ENCODE results near the gene FBXW4.

Gene FBXW4

GRCh38 chr10:101585841-101586240 lies 109.1 kb downstream of the FBXW4 start:
- Mint-ChIP-seq H3K4me3 (no peak overlapping the region), H3K27me3 (no peaks in the 10 kb centered on the region), H3K9me3 (no peaks in the 10 kb centered on the region), H3K27ac (no peak overlapping the region), H3K36me3 (peaks cover 8% of the 10 kb centered on the region), H3K4me1 (peaks cover 28% of the 10 kb centered on the region)
- no peak for DNase-seq
- CTCF ChIA-PET: interaction anchor here (2.1 kb wide), 1 partner anchor 15 kb away, joined by 7 read pairs; no protein-coding TSS in a partner anchor

GRCh38 chr10:101580486-101581399 lies 114.2 kb downstream of the FBXW4 start:
- CTCF ChIA-PET: interaction anchor here (0.7 to 2.1 kb wide), 4 partner anchors 10 to 201 kb away, joined by 3 to 10 read pairs (median 4); no protein-coding TSS in a partner anchor
- H3K27me3 Mint-ChIP-seq: no peaks in the 10 kb centered on the region

GRCh38 chr10:101579516-101579870 lies 115.5 kb downstream of the FBXW4 start:
- Mint-ChIP-seq H3K4me1 (no peaks in the 10 kb centered on the region), H3K36me3 (peaks cover 3% of the 10 kb centered on the region), H3K9me3 (no peaks in the 10 kb centered on the region), H3K27ac (no peak overlapping the region), H3K27me3 (no peaks in the 10 kb centered on the region), H3K4me3 (no peak overlapping the region)
- no peak for DNase-seq
- CTCF ChIA-PET: no interaction called here

More at GRCh38 chr10:101580486-101581399, 114.2 kb downstream of the FBXW4 start:
- Mint-ChIP-seq H3K4me1 (no peaks in the 10 kb centered on the region), H3K4me3 (no peak overlapping the region), H3K36me3 (peaks cover 6% of the 10 kb centered on the region), H3K9me3 (no peaks in the 10 kb centered on the region), H3K27ac (no peak overlapping the region)
- DNase-seq: no peak

GRCh38 chr10:101578803-101579515 lies 116.0 kb downstream of the FBXW4 start:
- Mint-ChIP-seq H3K27ac (no peak overlapping the region), H3K4me3 (no peak overlapping the region), H3K36me3 (peaks cover 3% of the 10 kb centered on the region), H3K4me1 (no peaks in the 10 kb centered on the region), H3K9me3 (no peaks in the 10 kb centered on the region), H3K27me3 (no peaks in the 10 kb centered on the region)
- no peak for DNase-seq
- CTCF ChIA-PET: interaction anchor here (1.0 kb wide), 2 partner anchors 8 to 24 kb away, joined by 3 to 5 read pairs; no protein-coding TSS in a partner anchor

- Mint-ChIP-seq H3K9me3 (no peaks in the 10 kb centered on the region), H3K4me1 (no peaks in the 10 kb centered on the region), H3K36me3 (no peaks in the 10 kb centered on the region), H3K27me3 (peaks cover 5% of the 10 kb centered on the region), H3K4me3 (no peak overlapping the region), H3K27ac (no peak overlapping the region)
- no peak for DNase-seq
- CTCF ChIA-PET: interaction anchor here (1.0 kb wide), 2 partner anchors 7 to 25 kb away, joined by 3 to 5 read pairs; no protein-coding TSS in a partner anchor
Observed at GRCh38 chr10:101578192-101578591, 116.8 kb downstream of the FBXW4 start.

GRCh38 chr10:101577121-101577871 lies 117.7 kb downstream of the FBXW4 start:
- Mint-ChIP-seq H3K9me3 (no peaks in the 10 kb centered on the region), H3K27ac (no peak overlapping the region), H3K4me3 (no peak overlapping the region), H3K4me1 (no peaks in the 10 kb centered on the region), H3K36me3 (no peaks in the 10 kb centered on the region), H3K27me3 (peaks cover 7% of the 10 kb centered on the region)
- CTCF ChIA-PET: no interaction called here
- no peak for DNase-seq

GRCh38 chr10:101576211-101576863 lies 118.6 kb downstream of the FBXW4 start:
- Mint-ChIP-seq H3K27ac (no peak overlapping the region), H3K27me3 (peaks cover 11% of the 10 kb centered on the region), H3K9me3 (no peaks in the 10 kb centered on the region), H3K4me3 (no peak overlapping the region), H3K4me1 (no peaks in the 10 kb centered on the region), H3K36me3 (no peaks in the 10 kb centered on the region)
- no peak for DNase-seq
- CTCF ChIA-PET: interaction anchor here (0.9 kb wide), 1 partner anchor 15 kb away, joined by 3 read pairs; no protein-coding TSS in a partner anchor

- no peak overlapping the region for H3K27ac Mint-ChIP-seq
- peaks cover 17% of the 10 kb centered on the region for H3K27me3 Mint-ChIP-seq
- H3K36me3 Mint-ChIP-seq: no peaks in the 10 kb centered on the region
- peaks cover 5% of the 10 kb centered on the region for H3K4me1 Mint-ChIP-seq
- H3K4me3 Mint-ChIP-seq: no peak overlapping the region
- DNase-seq: no peak
- CTCF ChIA-PET: interaction anchor here (0.5 to 0.9 kb wide), 2 partner anchors 15 to 221 kb away, joined by 3 read pairs; no protein-coding TSS in a partner anchor
- no peaks in the 10 kb centered on the region for H3K9me3 Mint-ChIP-seq
Observed at GRCh38 chr10:101575580-101576210, 119.3 kb downstream of the FBXW4 start.

GRCh38 chr10:101575091-101575490 lies 119.9 kb downstream of the FBXW4 start:
- H3K27me3 Mint-ChIP-seq: peaks cover 23% of the 10 kb centered on the region
- no peak for DNase-seq
- H3K4me1 Mint-ChIP-seq: peaks cover 8% of the 10 kb centered on the region
- no peak overlapping the region for H3K27ac Mint-ChIP-seq
- H3K9me3 Mint-ChIP-seq: no peaks in the 10 kb centered on the region
- CTCF ChIA-PET: no interaction called here
- H3K4me3 Mint-ChIP-seq: no peak overlapping the region
- H3K36me3 Mint-ChIP-seq: no peaks in the 10 kb centered on the region

GRCh38 chr10:101573885-101574753 lies 120.9 kb downstream of the FBXW4 start:
- peaks cover 33% of the 10 kb centered on the region for H3K27me3 Mint-ChIP-seq
- CTCF ChIA-PET: interaction anchor here (1.4 to 1.5 kb wide), 2 partner anchors 8 to 207 kb away, joined by 3 to 4 read pairs; no protein-coding TSS in a partner anchor
- peaks cover 15% of the 10 kb centered on the region for H3K4me1 Mint-ChIP-seq
- H3K36me3 Mint-ChIP-seq: no peaks in the 10 kb centered on the region
- H3K27ac Mint-ChIP-seq: peak overlapping the region; percentile 67
- DNase-seq: no peak
- no peak overlapping the region for H3K4me3 Mint-ChIP-seq
- H3K9me3 Mint-ChIP-seq: no peaks in the 10 kb centered on the region

- Mint-ChIP-seq H3K4me1 (peaks cover 15% of the 10 kb centered on the region), H3K9me3 (no peaks in the 10 kb centered on the region), H3K27me3 (peaks cover 46% of the 10 kb centered on the region), H3K4me3 (no peak overlapping the region), H3K36me3 (no peaks in the 10 kb centered on the region), H3K27ac (no peak overlapping the region)
- no peak for DNase-seq
- CTCF ChIA-PET: interaction anchor here (1.4 to 4.3 kb wide), 4 partner anchors 9 to 359 kb away, joined by 3 to 40 read pairs (median 13); no protein-coding TSS in a partner anchor
Observed at GRCh38 chr10:101572785-101573184, 122.2 kb downstream of the FBXW4 start.

GRCh38 chr10:101572126-101572525 lies 122.8 kb downstream of the FBXW4 start:
- Mint-ChIP-seq H3K4me1 (peaks cover 15% of the 10 kb centered on the region), H3K36me3 (peaks cover 2% of the 10 kb centered on the region), H3K9me3 (no peaks in the 10 kb centered on the region), H3K4me3 (no peak overlapping the region), H3K27me3 (peaks cover 53% of the 10 kb centered on the region), H3K27ac (no peak overlapping the region)
- CTCF ChIA-PET: interaction anchor here (1.1 to 4.3 kb wide), 4 partner anchors 12 to 358 kb away, joined by 3 to 40 read pairs (median 14); no protein-coding TSS in a partner anchor
- no peak for DNase-seq
